ENCODE results near the gene SIK2.

SIK2 gene

DNA sequence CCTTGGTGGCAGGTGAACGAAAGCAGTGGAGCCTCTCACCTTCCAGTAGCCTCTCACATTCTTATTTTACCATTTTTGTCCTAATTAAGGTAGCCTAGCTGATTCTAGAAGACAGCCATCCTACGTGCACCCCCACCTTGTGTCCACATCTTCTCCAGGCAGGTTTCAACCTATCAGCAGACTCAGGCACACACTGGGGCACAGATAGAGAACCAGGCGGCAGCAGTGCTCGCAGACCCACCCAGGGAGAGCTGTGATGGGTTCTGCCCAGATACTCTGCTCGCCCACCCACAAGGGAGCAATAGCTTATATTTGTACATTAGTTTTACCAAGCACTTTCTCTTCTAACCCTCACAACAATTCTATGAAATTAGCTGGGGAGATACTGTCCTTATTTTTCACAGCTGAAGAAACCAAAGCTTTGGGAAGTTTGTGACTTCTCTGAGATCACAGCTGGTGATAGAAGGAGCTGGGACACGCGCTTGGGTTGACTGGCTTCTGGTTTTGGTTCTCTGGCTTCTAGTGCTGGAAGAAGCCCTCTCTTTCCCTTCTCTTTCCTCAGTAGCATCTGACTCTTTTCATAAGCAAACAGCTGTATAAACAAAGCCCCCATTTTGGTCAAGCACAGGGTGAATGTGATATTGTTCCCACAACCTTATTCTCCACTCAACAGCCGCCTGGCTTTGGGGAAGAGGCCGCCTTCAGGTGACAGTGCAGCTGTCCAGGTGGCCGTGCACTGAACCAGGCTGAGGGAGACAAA, 127.0 kb downstream of the SIK2 start:
- no peaks in the 10 kb centered on the region for H3K27me3 ChIP-seq (ENCODE audit: control insufficient read depth, insufficient read depth, low read length)

DNA sequence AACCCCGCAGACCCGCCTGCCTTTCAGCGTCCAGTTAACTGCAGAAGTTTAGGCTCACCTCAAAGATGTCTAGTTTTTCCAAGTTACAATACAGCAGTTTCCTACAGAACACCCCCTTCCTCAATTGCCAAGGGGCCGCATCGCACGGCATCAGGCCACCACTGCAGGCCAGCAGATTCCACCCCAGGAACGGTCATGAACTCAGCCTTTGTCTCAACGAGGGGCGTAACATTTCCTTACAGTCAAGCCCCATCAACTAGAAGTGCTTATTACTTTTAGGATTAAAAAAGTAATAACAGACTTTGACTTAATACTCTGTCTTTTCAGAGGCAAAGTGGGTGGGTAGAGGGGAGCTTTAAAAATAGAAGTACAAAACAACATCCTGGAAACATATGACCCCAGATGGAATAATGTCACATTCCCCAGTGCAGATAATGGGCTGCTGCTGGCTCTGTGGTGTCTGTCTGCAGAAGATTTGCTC, 127.6 kb downstream of the SIK2 start:
- H3K36me3 ChIP-seq (ENCODE audit: control insufficient read depth, insufficient read depth, low read length): peaks cover 16% of the 10 kb centered on the region
- H3K4me1 ChIP-seq (ENCODE audit: control insufficient read depth, insufficient read depth, low read length): no peaks in the 10 kb centered on the region
- H3K4me3 ChIP-seq (ENCODE audit: low read depth, low read length): no peak overlapping the region
- no peak overlapping the region for H3K27ac ChIP-seq (ENCODE audit: low read depth, low read length)
- H3K9me3 ChIP-seq (ENCODE audit: control insufficient read depth, insufficient read depth, low read length): no peaks in the 10 kb centered on the region
- no peaks in the 10 kb centered on the region for H3K27me3 ChIP-seq (ENCODE audit: control insufficient read depth, insufficient read depth, low read length)
- no peak overlapping the region for H3K9ac ChIP-seq (ENCODE audit: low read depth, low read length)

More for the DNA sequence above, 127.0 kb downstream of the SIK2 start:
- Histone ChIP-seq H3K9ac (ENCODE audit: low read depth, low read length) (no peak overlapping the region), H3K4me1 (ENCODE audit: control insufficient read depth, insufficient read depth, low read length) (no peaks in the 10 kb centered on the region), H3K36me3 (ENCODE audit: control insufficient read depth, insufficient read depth, low read length) (peaks cover 23% of the 10 kb centered on the region), H3K4me3 (ENCODE audit: low read depth, low read length) (no peak overlapping the region), H3K27ac (ENCODE audit: low read depth, low read length) (no peak overlapping the region), H3K9me3 (ENCODE audit: control insufficient read depth, insufficient read depth, low read length) (no peaks in the 10 kb centered on the region)

DNA sequence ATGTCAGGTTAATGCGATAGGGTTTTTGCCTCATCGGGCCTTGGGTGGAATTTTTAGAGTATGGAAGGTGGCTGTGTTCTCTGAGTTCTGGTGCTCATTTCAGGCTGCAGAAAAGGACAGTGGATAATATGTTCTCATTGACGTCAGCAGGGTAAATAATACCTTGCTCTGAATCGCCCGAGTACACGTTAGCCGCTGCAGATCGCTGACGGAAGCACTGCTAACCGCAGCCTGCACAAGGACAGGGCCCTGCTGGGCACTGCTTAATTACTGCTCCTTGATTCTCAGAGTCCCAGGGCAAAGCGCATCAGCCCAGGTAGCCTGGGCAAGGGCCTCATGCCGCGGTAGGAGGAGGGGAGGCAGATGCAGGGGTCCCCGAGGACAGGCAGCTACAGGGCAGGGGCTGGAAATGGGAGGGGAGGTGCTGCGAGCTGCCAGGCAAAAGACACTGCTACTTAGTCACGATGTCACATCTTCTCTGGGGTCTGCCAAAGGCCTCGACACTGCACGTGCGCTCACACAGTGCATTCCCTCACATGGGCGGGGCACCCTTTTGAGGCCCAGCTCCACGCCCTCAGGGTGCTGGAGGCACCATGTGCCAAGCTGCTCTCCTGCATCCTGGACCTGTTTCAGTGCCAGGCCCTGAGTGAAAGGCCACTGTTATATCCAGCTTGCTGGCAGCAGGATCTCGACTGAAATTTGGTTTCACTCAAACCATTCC, 128.8 kb downstream of the SIK2 start:
- Histone ChIP-seq H3K4me3 (ENCODE audit: low read depth, low read length) (no peak overlapping the region), H3K27ac (ENCODE audit: low read depth, low read length) (no peak overlapping the region), H3K9me3 (ENCODE audit: control insufficient read depth, insufficient read depth, low read length) (no peaks in the 10 kb centered on the region), H3K27me3 (ENCODE audit: control insufficient read depth, insufficient read depth, low read length) (no peaks in the 10 kb centered on the region), H3K4me1 (ENCODE audit: control insufficient read depth, insufficient read depth, low read length) (no peaks in the 10 kb centered on the region), H3K36me3 (ENCODE audit: control insufficient read depth, insufficient read depth, low read length) (peaks cover 9% of the 10 kb centered on the region), H3K9ac (ENCODE audit: low read depth, low read length) (no peak overlapping the region)

DNA sequence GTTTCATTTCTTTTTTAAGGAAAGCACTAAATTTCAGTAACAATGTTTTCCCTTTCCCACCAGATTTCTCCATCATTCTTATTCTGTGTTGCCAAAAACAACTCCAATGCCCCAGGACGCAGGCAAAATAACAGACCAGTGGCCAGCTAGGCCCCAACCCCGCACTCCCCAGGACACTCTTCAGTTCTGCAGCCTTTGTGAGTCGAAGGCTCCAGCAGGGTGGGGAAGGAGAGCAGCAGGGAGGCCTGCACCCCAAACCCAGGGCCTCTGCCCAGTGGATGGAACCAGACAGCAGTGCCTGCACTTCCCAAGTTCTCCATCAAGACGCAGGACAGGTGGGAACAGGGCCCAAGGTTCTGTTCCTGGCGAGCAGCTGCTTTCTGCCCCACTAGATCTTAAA, 129.6 kb downstream of the SIK2 start:
- Histone ChIP-seq H3K4me3 (ENCODE audit: low read depth, low read length) (no peak overlapping the region), H3K9me3 (ENCODE audit: control insufficient read depth, insufficient read depth, low read length) (no peaks in the 10 kb centered on the region), H3K4me1 (ENCODE audit: control insufficient read depth, insufficient read depth, low read length) (no peaks in the 10 kb centered on the region), H3K27ac (ENCODE audit: low read depth, low read length) (no peak overlapping the region), H3K27me3 (ENCODE audit: control insufficient read depth, insufficient read depth, low read length) (no peaks in the 10 kb centered on the region), H3K9ac (ENCODE audit: low read depth, low read length) (no peak overlapping the region), H3K36me3 (ENCODE audit: control insufficient read depth, insufficient read depth, low read length) (0 out of 2 replicates have a peak, but pooled peaks cover 2% of the 10 kb centered on the region)

DNA sequence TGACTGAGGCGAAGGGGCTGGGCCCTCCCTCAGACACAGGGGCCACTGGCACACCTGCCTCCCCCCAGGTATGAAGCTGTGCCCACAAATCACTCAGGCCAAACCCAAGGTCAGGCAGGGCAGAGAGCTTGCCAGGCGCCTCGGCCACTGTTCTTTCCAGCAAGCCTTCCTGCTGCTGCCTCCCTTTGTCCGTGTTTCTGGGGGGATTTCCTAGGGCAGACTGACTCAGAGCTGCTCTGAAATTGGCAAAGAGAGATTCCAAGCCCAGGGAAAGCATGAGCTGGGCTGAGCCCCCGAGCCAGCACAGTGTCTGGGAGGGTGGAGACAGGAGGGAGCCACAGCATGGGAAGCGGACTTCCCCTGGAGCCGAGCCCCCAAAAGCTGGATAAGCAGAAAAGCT, 130.8 kb downstream of the SIK2 start:
- H3K27me3 ChIP-seq (ENCODE audit: control insufficient read depth, insufficient read depth, low read length): no peaks in the 10 kb centered on the region
- 0 out of 2 replicates have a peak, but pooled peaks cover 1% of the 10 kb centered on the region for H3K4me1 ChIP-seq (ENCODE audit: control insufficient read depth, insufficient read depth, low read length)
- no peaks in the 10 kb centered on the region for H3K9me3 ChIP-seq (ENCODE audit: control insufficient read depth, insufficient read depth, low read length)
- peak overlapping the region; percentile 48 for H3K27ac ChIP-seq (ENCODE audit: low read depth, low read length)
- no peaks in the 10 kb centered on the region for H3K36me3 ChIP-seq (ENCODE audit: control insufficient read depth, insufficient read depth, low read length)
- no peak overlapping the region for H3K4me3 ChIP-seq (ENCODE audit: low read depth, low read length)
- H3K9ac ChIP-seq (ENCODE audit: low read depth, low read length): no peak overlapping the region

DNA sequence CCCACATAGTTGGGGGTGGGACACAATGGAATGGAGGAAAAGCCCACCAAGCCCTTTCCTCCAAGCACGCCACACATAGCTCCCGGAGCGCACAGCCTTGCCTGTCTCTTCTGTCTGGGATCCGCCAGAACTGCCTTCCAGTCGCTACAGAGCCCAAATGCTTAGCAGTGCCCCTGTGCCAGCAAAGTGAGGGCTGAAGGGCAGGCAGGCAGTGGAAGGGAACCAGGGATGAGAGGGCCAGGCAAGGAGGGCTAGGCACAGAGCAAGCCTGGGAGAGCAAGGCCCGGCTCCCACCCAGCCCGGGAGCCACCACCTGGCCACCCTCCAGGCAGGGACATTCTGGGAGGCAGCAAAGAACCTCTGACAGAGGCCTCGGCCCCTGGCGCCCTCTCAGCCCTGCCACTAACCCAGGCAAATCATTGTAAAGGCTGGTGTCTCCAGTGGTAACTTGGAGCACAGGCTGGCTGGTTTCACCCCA, 131.4 kb downstream of the SIK2 start:
- Histone ChIP-seq H3K27me3 (ENCODE audit: control insufficient read depth, insufficient read depth, low read length) (no peaks in the 10 kb centered on the region), H3K36me3 (ENCODE audit: control insufficient read depth, insufficient read depth, low read length) (no peaks in the 10 kb centered on the region), H3K9me3 (ENCODE audit: control insufficient read depth, insufficient read depth, low read length) (no peaks in the 10 kb centered on the region), H3K4me1 (ENCODE audit: control insufficient read depth, insufficient read depth, low read length) (0 out of 2 replicates have a peak, but pooled peaks cover 5% of the 10 kb centered on the region), H3K4me3 (ENCODE audit: low read depth, low read length) (no peak overlapping the region), H3K9ac (ENCODE audit: low read depth, low read length) (no peak overlapping the region; the same call in 1 of the 2 replicates), H3K27ac (ENCODE audit: low read depth, low read length) (peak overlapping the region; percentile 48)

DNA sequence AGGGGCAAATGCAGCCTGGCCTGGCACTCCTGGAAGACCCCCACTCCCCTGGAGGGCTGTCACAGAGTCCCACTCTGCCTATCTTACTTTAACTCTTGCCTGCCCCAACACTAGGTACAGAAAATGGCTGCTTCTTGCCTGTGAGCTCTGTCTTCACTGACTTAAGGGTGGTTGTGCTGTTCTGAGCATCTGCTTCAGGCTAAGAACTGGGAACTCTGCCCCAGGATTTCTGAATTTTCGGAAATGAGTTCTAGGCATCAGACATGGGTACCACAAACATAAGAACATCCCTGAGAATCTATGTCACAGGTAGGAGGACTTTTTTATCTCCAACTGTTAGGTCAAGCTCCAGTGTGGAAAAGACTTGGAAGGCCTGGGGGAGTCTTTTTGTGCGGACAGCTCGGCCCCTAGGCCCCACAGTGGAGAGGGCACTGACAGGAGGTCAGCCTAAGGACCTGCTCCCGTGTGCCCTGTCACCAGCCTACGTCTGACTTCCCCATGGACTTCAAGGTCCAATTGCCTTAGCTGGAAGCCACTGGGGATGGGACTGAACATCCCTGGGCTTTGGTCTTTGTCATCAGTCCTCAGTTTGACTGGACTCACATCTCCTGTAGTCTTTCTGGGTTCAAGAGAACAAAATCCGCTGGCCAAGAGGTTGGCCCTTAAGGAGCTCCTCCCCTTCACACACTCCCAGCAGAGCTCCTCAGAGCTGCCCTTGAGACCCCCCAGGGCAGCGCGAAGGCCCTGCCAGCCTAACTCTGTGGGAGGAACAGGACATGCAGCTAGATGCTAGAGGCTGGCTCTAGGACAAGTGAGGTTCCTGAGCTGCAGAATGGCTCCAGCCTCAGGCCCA, 132.1 kb downstream of the SIK2 start:
- Histone ChIP-seq H3K4me3 (ENCODE audit: low read depth, low read length) (no peak overlapping the region), H3K4me1 (ENCODE audit: control insufficient read depth, insufficient read depth, low read length) (0 out of 2 replicates have a peak, but pooled peaks cover 5% of the 10 kb centered on the region), H3K9me3 (ENCODE audit: control insufficient read depth, insufficient read depth, low read length) (no peaks in the 10 kb centered on the region), H3K36me3 (ENCODE audit: control insufficient read depth, insufficient read depth, low read length) (no peaks in the 10 kb centered on the region), H3K27me3 (ENCODE audit: control insufficient read depth, insufficient read depth, low read length) (no peaks in the 10 kb centered on the region), H3K9ac (ENCODE audit: low read depth, low read length) (no peak overlapping the region), H3K27ac (ENCODE audit: low read depth, low read length) (peak overlapping the region; percentile 15)

DNA sequence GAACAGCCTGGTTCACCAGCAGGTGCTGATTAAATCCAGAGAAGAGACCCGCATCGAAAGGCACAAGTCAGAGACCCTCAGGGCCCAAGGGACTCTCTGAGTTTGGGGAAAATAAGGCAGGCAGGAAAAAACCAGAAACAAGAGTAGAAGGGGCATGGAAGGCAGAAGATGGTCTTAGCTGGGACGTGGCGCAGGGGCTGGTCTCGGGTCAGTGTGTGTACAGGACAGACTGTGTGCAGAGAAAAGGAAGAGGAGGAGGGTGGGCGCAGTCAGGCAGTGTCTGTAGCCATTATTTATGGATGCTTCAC, 132.7 kb downstream of the SIK2 start:
- Histone ChIP-seq H3K4me3 (ENCODE audit: low read depth, low read length) (no peak overlapping the region), H3K36me3 (ENCODE audit: control insufficient read depth, insufficient read depth, low read length) (no peaks in the 10 kb centered on the region), H3K27ac (ENCODE audit: low read depth, low read length) (no peak overlapping the region), H3K9ac (ENCODE audit: low read depth, low read length) (no peak overlapping the region), H3K9me3 (ENCODE audit: control insufficient read depth, insufficient read depth, low read length) (no peaks in the 10 kb centered on the region), H3K4me1 (ENCODE audit: control insufficient read depth, insufficient read depth, low read length) (0 out of 2 replicates have a peak, but pooled peaks cover 5% of the 10 kb centered on the region), H3K27me3 (ENCODE audit: control insufficient read depth, insufficient read depth, low read length) (no peaks in the 10 kb centered on the region)

DNA sequence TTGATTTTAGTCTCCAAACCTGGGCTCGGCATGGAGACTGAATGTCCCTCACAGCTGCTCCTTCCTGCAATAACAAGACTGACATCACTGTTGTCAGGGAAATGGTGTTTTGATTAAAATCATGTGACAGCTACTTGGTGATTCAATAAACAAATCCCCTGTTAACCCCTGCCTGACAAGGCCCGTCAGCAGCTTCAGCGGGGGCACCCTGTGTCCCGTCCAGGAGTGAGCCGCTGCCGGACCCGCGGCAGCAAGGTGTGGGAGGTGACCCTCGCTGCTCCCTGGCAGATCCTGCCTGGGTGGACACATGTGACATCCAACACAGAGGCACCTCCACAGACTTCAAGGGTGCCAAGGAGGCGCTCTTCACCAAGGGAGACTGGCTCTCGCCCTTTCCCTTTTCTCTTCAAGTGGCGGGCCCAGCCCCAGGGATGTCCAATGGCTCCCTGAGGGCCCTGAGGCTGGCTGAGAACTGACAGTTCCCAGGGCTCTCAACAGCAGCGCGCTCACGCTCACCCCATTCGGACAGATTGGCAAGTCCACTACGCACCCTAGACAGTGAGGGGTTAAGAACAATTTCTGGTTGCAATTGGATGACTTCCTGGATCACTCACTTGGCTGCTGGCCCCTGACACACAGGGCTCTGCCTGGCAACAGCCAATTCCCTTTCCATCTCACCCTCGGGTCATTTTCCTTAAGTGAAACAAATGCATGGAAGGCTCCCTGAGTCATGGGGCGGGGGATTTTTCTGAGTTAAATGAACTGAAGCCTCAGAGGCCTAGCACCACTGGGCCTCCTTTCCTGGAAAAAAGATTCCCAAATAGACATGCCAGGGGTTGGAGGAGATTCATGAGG, 133.2 kb downstream of the SIK2 start:
- H3K36me3 ChIP-seq (ENCODE audit: control insufficient read depth, insufficient read depth, low read length): peaks cover 2% of the 10 kb centered on the region
- no peak overlapping the region for H3K4me3 ChIP-seq (ENCODE audit: low read depth, low read length)
- peak overlapping the region; percentile 42 for H3K27ac ChIP-seq (ENCODE audit: low read depth, low read length)
- no peaks in the 10 kb centered on the region for H3K27me3 ChIP-seq (ENCODE audit: control insufficient read depth, insufficient read depth, low read length)
- 0 out of 2 replicates have a peak, but pooled peaks cover 5% of the 10 kb centered on the region for H3K4me1 ChIP-seq (ENCODE audit: control insufficient read depth, insufficient read depth, low read length)
- H3K9ac ChIP-seq (ENCODE audit: low read depth, low read length): no peak overlapping the region
- no peaks in the 10 kb centered on the region for H3K9me3 ChIP-seq (ENCODE audit: control insufficient read depth, insufficient read depth, low read length)

DNA sequence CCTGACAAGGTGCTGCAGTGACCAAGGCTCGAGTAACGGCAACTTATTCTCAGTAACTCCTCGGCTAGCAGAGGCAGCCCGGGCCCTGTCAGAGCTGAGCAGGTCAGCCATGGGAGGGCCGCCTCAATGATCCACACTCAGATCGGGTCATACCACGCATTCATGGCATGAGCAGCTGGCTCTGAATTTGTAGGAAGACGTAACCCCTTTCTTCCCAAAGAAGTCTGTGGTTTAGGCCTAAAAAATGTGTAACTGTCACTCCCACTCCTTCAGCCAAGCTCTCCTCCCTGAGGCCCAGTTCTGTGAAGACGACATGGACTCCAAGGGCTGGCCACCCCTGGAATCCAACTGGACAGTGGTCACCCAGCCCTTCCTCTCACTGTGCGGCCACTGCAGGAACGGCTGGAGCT, 133.9 kb downstream of the SIK2 start:
- Histone ChIP-seq H3K4me3 (ENCODE audit: low read depth, low read length) (no peak overlapping the region), H3K27ac (ENCODE audit: low read depth, low read length) (peak overlapping the region; percentile 42), H3K9me3 (ENCODE audit: control insufficient read depth, insufficient read depth, low read length) (no peaks in the 10 kb centered on the region), H3K9ac (ENCODE audit: low read depth, low read length) (no peak overlapping the region), H3K36me3 (ENCODE audit: control insufficient read depth, insufficient read depth, low read length) (peaks cover 9% of the 10 kb centered on the region), H3K27me3 (ENCODE audit: control insufficient read depth, insufficient read depth, low read length) (no peaks in the 10 kb centered on the region), H3K4me1 (ENCODE audit: control insufficient read depth, insufficient read depth, low read length) (0 out of 2 replicates have a peak, but pooled peaks cover 5% of the 10 kb centered on the region)

All from HUES48 (cell line).